Glutamatergic neuron (in vitro differentiated cells): Measurements from ENCODE around the gene KRT222. TPM values are rescaled to one million over a fixed set of nuclear protein-coding genes. Genes with fewer than 3 reads are reported as not detected.
A peak's percentile ranks its signal among the peaks of the same experiment; 100 is the strongest.

Experiments
- DNase-seq: peaks from one replicate; pipeline ENCODE4 v3.0.0; 2022
- H3K27ac Mint-ChIP-seq: one replicate; pipeline ENCODE4 v1.8.0; 2020; ENCODE audit warnings: mild to moderate bottlenecking, mixed read lengths, inconsistent platforms; ENCODE audit not compliant: unreplicated experiment
- H3K27me3 Mint-ChIP-seq: one replicate; pipeline ENCODE4 v1.8.0; 2020; ENCODE audit warnings: mild to moderate bottlenecking, moderate library complexity, mixed read lengths, inconsistent platforms; ENCODE audit not compliant: unreplicated experiment
- H3K36me3 Mint-ChIP-seq: one replicate; pipeline ENCODE4 v1.8.0; 2020; ENCODE audit warnings: mild to moderate bottlenecking, mixed read lengths, inconsistent platforms; ENCODE audit not compliant: unreplicated experiment
- H3K4me1 Mint-ChIP-seq: one replicate; pipeline ENCODE4 v1.8.0; 2020; ENCODE audit warnings: mild to moderate bottlenecking, low read depth, mixed read lengths, inconsistent platforms; ENCODE audit not compliant: unreplicated experiment
- H3K4me3 Mint-ChIP-seq: one replicate; pipeline ENCODE4 v1.8.0; 2020; ENCODE audit warnings: mild to moderate bottlenecking, mixed read lengths, inconsistent platforms; ENCODE audit not compliant: unreplicated experiment
- H3K9me3 Mint-ChIP-seq: one replicate; pipeline ENCODE4 v1.8.0; 2020; ENCODE audit warnings: mild to moderate bottlenecking, moderate library complexity, mixed read lengths, inconsistent platforms; ENCODE audit not compliant: unreplicated experiment
- CTCF ChIP-seq: fragments of 200-600 bp; sonication (generic); IDR thresholded peaks from one replicate; pipeline ENCODE4 v1.5.0; 2021; ENCODE audit not compliant: partially characterized antibody, unreplicated experiment
- long read RNA-seq: library from polyadenylated mRNA; unstranded; transcript quantifications from one replicate; pipeline ENCODE4 v2.0.0, GENCODE V29; 2020; ENCODE audit not compliant: unreplicated experiment
- total RNA-seq: library from RNA; stranded (reverse); fragmentation: NEBNext Ultra II Directional; extraction: Animal tissue kit (Norgen Biotek cat#: 25700); gene quantifications from one replicate; pipeline ENCODE4 v1.2.1, GENCODE V29; 2021; ENCODE audit not compliant: unreplicated experiment

KRT222 gene
- 1.3 TPM for total RNA-seq
- long read RNA-seq, partial matches to known transcripts, result 0 of 3 reads
- long read RNA-seq, other reads (novel, unspliced or antisense), result 0 of 3 reads

- H3K4me1 Mint-ChIP-seq, result peaks cover 22% of the 10 kb centered on the region
- H3K27ac Mint-ChIP-seq, result peak within 1 kb of the TSS; percentile 40
- peak; percentile 37 for DNase-seq
- no peaks in the 10 kb centered on the region for H3K36me3 Mint-ChIP-seq
- H3K9me3 Mint-ChIP-seq, result peaks cover 3% of the 10 kb centered on the region
- no peak for TF ChIP-seq CTCF
- H3K27me3 Mint-ChIP-seq, result no peaks in the 10 kb centered on the region
- H3K4me3 Mint-ChIP-seq, result peak within 1 kb of the TSS; percentile 75
Observed at GRCh38 chr17:40664582-40665333, at the start of gene KRT222. KRT222 (minus strand) TSS chr17:40665177; CDS start chr17:40665099, 78 bp downstream.

DNA sequence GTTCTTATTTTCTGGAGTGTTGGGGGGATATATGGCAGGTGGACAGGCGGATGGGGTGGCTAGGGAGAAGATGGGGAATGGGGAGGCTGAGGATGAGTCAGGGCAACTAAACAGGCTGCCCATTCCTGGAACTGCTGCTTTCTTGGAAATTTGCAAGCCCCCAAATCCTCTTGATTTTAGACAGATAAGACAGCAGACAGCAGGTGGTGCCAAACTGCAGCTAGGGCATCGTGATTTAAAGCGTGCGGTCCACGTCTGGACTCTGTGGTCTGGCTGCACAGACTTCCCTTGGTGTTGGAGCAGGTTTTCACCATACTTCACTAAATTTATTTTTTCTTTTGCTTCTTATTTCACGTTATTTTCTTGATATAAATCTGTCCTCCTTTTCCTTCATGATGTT is 49.5 kb upstream of the KRT222 start:
- no peak for TF ChIP-seq CTCF
- Mint-ChIP-seq H3K9me3 (no peaks in the 10 kb centered on the region), H3K27me3 (no peaks in the 10 kb centered on the region), H3K4me1 (no peaks in the 10 kb centered on the region), H3K36me3 (no peaks in the 10 kb centered on the region), H3K27ac (no peak overlapping the region), H3K4me3 (no peak overlapping the region)
- DNase-seq, result peak; percentile 28

DNA sequence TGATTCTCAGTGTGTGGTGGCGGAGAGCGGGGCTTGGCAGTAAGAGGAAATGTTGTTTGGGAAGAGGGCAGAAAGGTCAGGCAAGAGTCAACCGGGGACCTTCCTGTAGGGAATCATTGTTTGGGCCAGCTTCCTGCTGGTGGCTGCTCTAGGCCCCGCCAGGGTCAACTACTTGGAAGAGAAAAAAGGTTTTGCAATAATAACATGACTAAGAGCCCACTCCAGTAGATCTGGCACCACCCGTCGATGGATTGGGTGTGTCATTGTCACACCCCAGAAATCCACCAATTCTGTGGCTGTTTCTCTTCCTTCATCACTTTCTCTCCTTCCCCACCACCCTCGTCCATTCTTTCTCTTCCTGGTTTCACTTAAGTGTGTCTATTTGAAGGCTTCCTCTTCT is 42.8 kb upstream of the KRT222 start:
- no peak for DNase-seq
- Mint-ChIP-seq H3K4me3 (no peak overlapping the region), H3K9me3 (no peaks in the 10 kb centered on the region), H3K27me3 (no peaks in the 10 kb centered on the region), H3K27ac (no peak overlapping the region), H3K4me1 (no peaks in the 10 kb centered on the region), H3K36me3 (no peaks in the 10 kb centered on the region)
- no peak for TF ChIP-seq CTCF

- Mint-ChIP-seq H3K27ac (no peak overlapping the region), H3K27me3 (no peaks in the 10 kb centered on the region), H3K9me3 (no peaks in the 10 kb centered on the region), H3K36me3 (no peaks in the 10 kb centered on the region), H3K4me3 (no peak overlapping the region), H3K4me1 (no peaks in the 10 kb centered on the region)
- TF ChIP-seq CTCF, result no peak
- no peak for DNase-seq
Observed at GRCh38 chr17:40705584-40705983, 40.6 kb upstream of the KRT222 start.

DNA sequence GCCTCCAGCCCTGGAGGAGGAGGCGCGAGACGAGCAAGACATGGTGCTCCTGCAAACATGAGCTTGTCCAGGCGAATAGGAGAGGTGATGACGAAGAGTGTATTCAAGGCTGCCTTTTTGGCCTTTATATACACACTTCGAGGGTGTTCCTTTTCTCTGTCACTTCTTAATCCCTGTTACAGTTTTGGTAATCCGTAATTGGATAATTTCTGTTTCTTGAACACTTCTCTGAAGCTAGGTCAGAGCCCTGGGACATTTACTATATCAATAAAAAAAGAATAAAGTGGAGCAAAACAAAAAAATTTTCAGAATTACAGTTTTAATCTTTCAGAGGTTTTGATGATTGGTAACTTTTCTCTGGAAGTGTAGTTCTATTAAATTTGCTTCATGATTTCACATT is 38.7 kb upstream of the KRT222 start, which contains the start of gene KRT24:
Gene KRT24, minus strand, starts transcription at position 101 of the 400 bp plus-strand sequence. Its CDS starts 59 bp downstream, at position 42.
- peaks cover 2% of the 10 kb centered on the region for H3K27me3 Mint-ChIP-seq
- no peak for TF ChIP-seq CTCF
- no peak within 1 kb of the TSS for H3K27ac Mint-ChIP-seq

More for the DNA sequence above, 38.7 kb upstream of the KRT222 start, which contains the start of gene KRT24:
- Mint-ChIP-seq H3K4me3 (no peak within 1 kb of the TSS), H3K36me3 (no peaks in the 10 kb centered on the region), H3K9me3 (no peaks in the 10 kb centered on the region), H3K4me1 (peaks cover 2% of the 10 kb centered on the region)
- no peak for DNase-seq
